Measurements from ENCODE around the gene FERD3L.

FERD3L gene

GRCh38 chr7:19117091-19117869, 27.9 kb downstream of the FERD3L start, which contains the start of gene TWIST1:
Gene TWIST1 (minus strand): TSS chr7:19117636. CDS start chr7:19117321, 315 bp downstream.
- peak; percentile 80 for DNase-seq (ENCODE audit: low read depth, low spot score)

GRCh38 chr7:19116121-19117090, 28.8 kb downstream of the FERD3L start:
- DNase-seq (ENCODE audit: low read depth, low spot score) = peak; percentile 68

DNA sequence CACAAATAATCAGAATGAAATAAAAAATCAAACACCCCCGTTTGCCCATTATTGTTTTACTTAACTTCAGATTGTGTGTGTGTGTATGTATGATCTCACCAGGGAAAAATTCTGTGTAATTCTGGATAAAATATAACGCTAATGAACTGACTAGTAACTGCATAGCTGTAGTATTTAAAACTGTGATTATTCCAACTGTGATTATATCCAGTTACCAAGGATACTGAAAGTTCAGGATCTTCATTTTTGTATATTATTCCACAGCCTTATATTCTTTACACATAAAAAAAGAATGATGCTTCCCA, 30.7 kb downstream of the FERD3L start:
- DNase-seq (ENCODE audit: low read depth, low spot score) = no peak

GRCh38 chr7:19113855-19114550, 31.2 kb downstream of the FERD3L start:
- DNase-seq (ENCODE audit: low read depth, low spot score) = no peak

- DNase-seq (ENCODE audit: low read depth, low spot score) = no peak
Observed at GRCh38 chr7:19113002-19113350, 32.2 kb downstream of the FERD3L start.

DNA sequence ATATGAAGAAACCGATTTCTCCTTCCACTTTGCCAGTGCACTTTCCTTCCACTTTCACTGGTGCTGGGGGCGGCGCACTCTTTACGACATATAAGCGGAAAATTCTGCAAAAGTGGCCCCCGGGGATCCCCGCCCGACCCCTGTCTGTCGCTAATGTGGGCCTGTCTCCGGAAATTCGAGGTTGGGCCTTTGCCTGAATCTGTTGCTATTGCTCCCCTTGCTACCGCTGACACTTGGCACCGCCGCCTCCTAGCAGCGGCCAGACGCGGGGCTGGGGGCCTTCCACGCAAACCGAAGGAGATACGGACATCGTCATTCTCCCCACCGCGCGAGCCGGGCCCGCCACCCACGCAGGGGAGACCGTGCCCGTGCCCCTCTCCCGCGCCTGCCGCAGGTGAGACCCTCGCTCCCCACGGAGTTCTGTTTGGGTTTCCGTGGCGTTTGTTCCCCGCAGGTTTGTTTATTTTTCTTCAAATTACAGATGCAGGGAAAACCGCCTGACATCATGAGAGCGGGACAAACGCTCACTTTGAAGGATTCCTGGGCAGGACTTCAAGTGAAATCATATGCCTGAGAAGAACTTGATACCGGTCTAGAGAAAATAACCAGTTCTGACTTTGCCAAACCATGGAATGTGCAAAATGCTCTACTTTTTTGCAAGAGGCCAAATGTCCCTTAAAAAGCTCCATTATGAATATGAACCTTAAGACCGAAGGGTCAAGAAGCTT, 32.8 kb downstream of the FERD3L start:
- DNase-seq (ENCODE audit: low read depth, low spot score) = peak; percentile 39

GRCh38 chr7:19111474-19112273, 33.5 kb downstream of the FERD3L start:
- DNase-seq (ENCODE audit: low read depth, low spot score) = peak; percentile 29

- no peak for DNase-seq (ENCODE audit: low read depth, low spot score)
Observed at GRCh38 chr7:19110776-19111175, 34.4 kb downstream of the FERD3L start.

- peak; percentile 12 for DNase-seq (ENCODE audit: low read depth, low spot score)
Observed at GRCh38 chr7:19110026-19110730, 35.0 kb downstream of the FERD3L start.

GRCh38 chr7:19109000-19109946, 35.9 kb downstream of the FERD3L start:
- DNase-seq (ENCODE audit: low read depth, low spot score) = no peak

- peak; percentile 64 for DNase-seq (ENCODE audit: low read depth, low spot score)
Observed at GRCh38 chr7:19107356-19108146, 37.7 kb downstream of the FERD3L start.

DNA sequence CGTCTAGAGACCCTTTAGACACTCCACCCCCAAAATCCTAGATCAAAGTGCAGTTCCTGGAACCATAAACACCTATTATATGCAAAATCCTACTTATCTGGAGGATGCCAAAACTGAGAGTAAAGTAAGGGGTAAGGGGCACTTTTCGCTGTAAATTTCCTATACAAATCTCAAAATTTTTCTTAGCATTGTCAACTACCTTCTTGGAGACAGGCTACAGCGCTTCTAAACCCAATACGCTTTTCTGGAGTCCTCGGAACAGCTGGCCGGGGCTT, 38.2 kb downstream of the FERD3L start:
- DNase-seq (ENCODE audit: low read depth, low spot score) = no peak

DNA sequence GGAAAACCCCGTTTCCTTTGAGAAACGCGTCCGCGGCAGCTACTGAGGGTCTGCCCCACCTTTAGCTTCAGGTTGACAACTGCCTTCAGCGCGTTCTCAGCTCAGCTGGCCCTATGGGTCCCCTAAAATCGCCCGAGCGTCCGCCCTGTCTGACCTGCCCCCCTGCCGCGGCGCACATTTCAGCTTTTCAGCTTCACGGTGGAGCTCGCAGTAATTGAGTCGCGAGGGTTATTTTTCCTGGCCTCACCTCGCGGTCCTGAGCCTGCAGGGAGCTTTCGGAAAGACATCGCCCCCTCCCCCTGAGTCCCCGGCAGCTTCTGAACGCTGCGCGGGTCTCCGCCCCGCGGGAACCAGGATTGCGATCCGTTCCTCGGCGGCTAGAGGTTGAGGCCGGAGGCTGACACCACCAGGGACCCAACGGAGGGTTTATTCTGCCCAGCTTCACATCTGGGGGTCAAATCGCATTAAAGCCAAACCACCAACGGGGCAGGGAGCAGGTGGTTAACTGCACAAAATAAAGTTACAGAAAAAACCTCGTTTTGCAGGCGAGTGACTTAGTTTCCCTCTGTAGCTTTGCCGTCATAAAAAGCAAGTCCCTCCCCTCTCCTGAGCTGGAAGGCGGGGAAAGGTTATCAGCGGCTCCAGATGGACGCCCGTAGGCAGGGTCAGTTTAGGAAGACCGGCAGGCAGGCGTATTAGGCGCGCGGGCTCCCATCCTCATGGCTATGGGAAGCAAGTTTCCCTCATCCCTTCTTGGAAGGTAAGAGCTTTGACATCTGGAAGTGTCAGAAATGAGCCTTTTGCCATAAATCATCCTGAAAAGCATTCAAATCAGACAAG, 38.8 kb downstream of the FERD3L start:
- DNase-seq (ENCODE audit: low read depth, low spot score) = peak; percentile 74

DNA sequence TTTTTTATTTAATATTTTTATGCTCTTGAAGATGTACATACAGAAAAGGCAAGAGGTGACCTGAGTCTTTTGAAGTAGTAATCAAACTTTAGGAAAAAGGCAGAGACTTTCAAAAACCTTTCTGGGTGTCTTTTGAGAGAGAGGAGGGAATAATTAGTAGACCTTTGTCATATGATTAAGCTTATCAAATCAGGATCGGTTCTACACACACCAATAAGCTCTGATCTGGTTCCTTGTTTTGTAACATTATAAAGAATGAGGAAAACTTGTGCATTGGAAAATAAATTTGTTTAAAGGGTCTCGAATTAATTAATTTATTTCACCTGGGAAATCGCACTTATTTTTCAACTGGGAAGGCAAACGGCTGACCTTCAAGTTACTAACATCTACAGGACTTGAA, 39.7 kb downstream of the FERD3L start:
- no peak for DNase-seq (ENCODE audit: low read depth, low spot score)

GRCh38 chr7:19104811-19105210, 40.4 kb downstream of the FERD3L start:
- no peak for DNase-seq (ENCODE audit: low read depth, low spot score)

DNA sequence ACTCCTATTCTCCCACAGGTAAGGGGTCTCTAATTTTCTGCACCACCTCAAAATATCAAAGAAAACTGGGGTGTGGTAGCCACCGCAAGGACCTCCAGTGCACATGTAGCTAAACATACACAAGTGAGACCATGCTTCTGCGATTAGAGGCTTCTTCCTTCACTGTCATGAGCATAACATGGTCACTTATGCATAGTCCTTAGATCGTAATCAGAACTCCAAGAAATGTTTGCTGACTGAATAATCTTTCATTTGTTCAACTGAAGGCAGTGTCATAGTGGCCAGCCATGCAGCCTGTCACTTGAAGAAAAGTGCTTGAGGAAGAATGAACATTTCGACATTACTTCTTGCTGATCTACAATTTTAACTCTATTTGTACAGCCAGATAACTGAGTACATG, 42.3 kb downstream of the FERD3L start:
- DNase-seq (ENCODE audit: low read depth, low spot score) = no peak

- DNase-seq (ENCODE audit: low read depth, low spot score) = no peak
Observed at GRCh38 chr7:19101909-19102308, 43.3 kb downstream of the FERD3L start.

Data from ELF-1 (cell line).